Activated CD8-positive, alpha-beta memory T cell treated with anti-CD3 and anti-CD28 coated beads for 1 hour (primary cell): ENCODE data around the gene ADGRD1.
"Not testable (repeated sequence)": the region's sequence is repeated elsewhere in the genome, so short reads cannot be mapped to it uniquely, and the experiment has no call there.

Experiments used
- DNase-seq, 2 donors: peaks; one replicate each; pipeline ENCODE4 v3.0.0-alpha.2; 2020; ENCODE audit warnings: low read depth in 1 of 2; ENCODE audit errors: extremely low read depth in 1 of 2

Gene ADGRD1

GRCh38 chr12:130953771-130954543, at the start of gene ADGRD1:
TSS of gene ADGRD1 (plus strand) at chr12:130953907. CDS start at chr12:130954466, 559 bp downstream.
- DNase-seq = no peak

- no peak for DNase-seq
Observed at GRCh38 chr12:130904064-130904463, 49.6 kb upstream of the ADGRD1 start.

GRCh38 chr12:130904936-130905455, 48.7 kb upstream of the ADGRD1 start:
- not testable (repeated sequence) for DNase-seq

- no peak for DNase-seq
Observed at GRCh38 chr12:130909111-130909510, 44.6 kb upstream of the ADGRD1 start.

GRCh38 chr12:130911193-130911592, 42.5 kb upstream of the ADGRD1 start:
- DNase-seq = no peak

- DNase-seq = no peak
Observed at GRCh38 chr12:130911933-130912332, 41.8 kb upstream of the ADGRD1 start.

GRCh38 chr12:130916241-130916911, 37.3 kb upstream of the ADGRD1 start:
- no peak for DNase-seq

GRCh38 chr12:130917607-130918006, 36.1 kb upstream of the ADGRD1 start:
- no peak for DNase-seq

- DNase-seq = no peak
Observed at GRCh38 chr12:130919086-130919485, 34.6 kb upstream of the ADGRD1 start.

GRCh38 chr12:130920119-130920703, 33.5 kb upstream of the ADGRD1 start:
- DNase-seq = no peak

GRCh38 chr12:130920723-130921381, 32.9 kb upstream of the ADGRD1 start:
- no peak for DNase-seq

- DNase-seq = no peak
Observed at GRCh38 chr12:130922511-130922953, 31.2 kb upstream of the ADGRD1 start.

GRCh38 chr12:130924966-130925665, 28.6 kb upstream of the ADGRD1 start:
- DNase-seq = no peak

- DNase-seq = no peak
Observed at GRCh38 chr12:130925666-130926015, 28.1 kb upstream of the ADGRD1 start.

- DNase-seq = no peak
Observed at GRCh38 chr12:130929363-130929762, 24.3 kb upstream of the ADGRD1 start.

- no peak for DNase-seq
Observed at GRCh38 chr12:130932061-130932930, 21.4 kb upstream of the ADGRD1 start.

GRCh38 chr12:130933269-130933995, 20.3 kb upstream of the ADGRD1 start:
- DNase-seq = no peak

- DNase-seq = no peak
Observed at GRCh38 chr12:130934753-130935152, 19.0 kb upstream of the ADGRD1 start.

- no peak for DNase-seq
Observed at GRCh38 chr12:130936561-130936960, 17.1 kb upstream of the ADGRD1 start.
